ENCODE results near the gene NADSYN1.

The NADSYN1 gene

GRCh38 chr11:71472357-71472885 is 19.4 kb downstream of the NADSYN1 start:
- DNase-seq: no peak

- no peak for DNase-seq
These were observed 20.2 kb downstream of the NADSYN1 start for GRCh38 chr11:71472941-71473792.

GRCh38 chr11:71473793-71474080 is 20.7 kb downstream of the NADSYN1 start:
- DNase-seq: no peak

GRCh38 chr11:71474141-71474770 is 21.3 kb downstream of the NADSYN1 start:
- no peak for DNase-seq

- no peak for DNase-seq
These were observed 21.9 kb downstream of the NADSYN1 start for GRCh38 chr11:71474771-71475483.

- no peak for DNase-seq
These were observed 23.0 kb downstream of the NADSYN1 start for GRCh38 chr11:71476031-71476430.

- no peak for DNase-seq
These were observed 24.1 kb downstream of the NADSYN1 start for GRCh38 chr11:71476926-71477640.

GRCh38 chr11:71477641-71478527 is 24.9 kb downstream of the NADSYN1 start:
- no peak for DNase-seq

GRCh38 chr11:71478528-71478840 is 25.5 kb downstream of the NADSYN1 start:
- no peak for DNase-seq

- no peak for DNase-seq
These were observed 28.3 kb downstream of the NADSYN1 start for GRCh38 chr11:71481101-71481960.

- DNase-seq: no peak
These were observed 29.2 kb downstream of the NADSYN1 start for GRCh38 chr11:71482216-71482615.

- DNase-seq: no peak
These were observed 29.9 kb downstream of the NADSYN1 start for GRCh38 chr11:71482746-71483364.

GRCh38 chr11:71483692-71484091 is 30.7 kb downstream of the NADSYN1 start:
- DNase-seq: no peak

GRCh38 chr11:71484248-71485062 is 31.5 kb downstream of the NADSYN1 start:
- DNase-seq: no peak

GRCh38 chr11:71485063-71485399 is 32.0 kb downstream of the NADSYN1 start:
- DNase-seq: no peak

GRCh38 chr11:71485466-71485865 is 32.5 kb downstream of the NADSYN1 start:
- no peak for DNase-seq

- DNase-seq: no peak
These were observed 33.3 kb downstream of the NADSYN1 start for GRCh38 chr11:71486320-71486719.

GRCh38 chr11:71488681-71489270 is 35.8 kb downstream of the NADSYN1 start:
- DNase-seq: no peak

All from nucleus accumbens (tissue), 56 donors.